K562 (cell line): ENCODE results near the gene CD44. TPM values are rescaled to one million over a fixed set of nuclear protein-coding genes. Genes with fewer than 3 reads are reported as not detected.

Source experiments
- HIVEP1 ChIP-seq: fragments of 250-450 bp; sonication (Bioruptor Pico); IDR thresholded peaks from 2 replicates; pipeline ENCODE4 v1.4.0; 2020; ENCODE audit warnings: mild to moderate bottlenecking
- polyA plus RNA-seq, 8 experiments: library from polyadenylated mRNA; depleted of rRNA in 4 of 8; stranded (reverse) in 5 of 8; unstranded in 3 of 8; fragments of >200 nt; fragmentation: Nextera tagmentation in 2 of 8; fragmentation: Illumina TruSeq in 1 of 8; extraction: Ambion mirVana in 2 of 8; extraction: Trizol in 1 of 8; gene quantifications; 2 replicates each; pipeline versions ENCODE4 v1.2.1 to v1.2.3, GENCODE V29; 2011 to 2014; ENCODE audit warnings: inconsistent platforms in 1 of 8, missing spikeins in 1 of 8
- total RNA-seq, 7 experiments: library from RNA; depleted of rRNA in 6 of 7; stranded (reverse); fragments of >200 nt in 6 of 7; fragmentation: Illumina TruSeq in 2 of 7; extraction: Trizol in 2 of 7; gene quantifications; 2 replicates each; pipeline versions ENCODE4 v1.2.1 to v1.2.3, GENCODE V29; 2011 to 2021; ENCODE audit warnings: low replicate concordance in 1 of 7
- TF ChIP-seq, protein P1 (sequence below): fragments of 200-600 bp; sonication (generic); IDR thresholded peaks from one replicate; pipeline ENCODE4 v1.6.1; 2012; ENCODE audit warnings: mild to moderate bottlenecking, low read depth, low read length, inconsistent platforms

The CD44 gene
- total and polyA plus RNA-seq, 9 of the 15 experiments (the other 6 are each of a cell fraction or from before 2014, with no cell fraction given): 1.2 to 13.9 (median 3.0) TPM

DNA sequence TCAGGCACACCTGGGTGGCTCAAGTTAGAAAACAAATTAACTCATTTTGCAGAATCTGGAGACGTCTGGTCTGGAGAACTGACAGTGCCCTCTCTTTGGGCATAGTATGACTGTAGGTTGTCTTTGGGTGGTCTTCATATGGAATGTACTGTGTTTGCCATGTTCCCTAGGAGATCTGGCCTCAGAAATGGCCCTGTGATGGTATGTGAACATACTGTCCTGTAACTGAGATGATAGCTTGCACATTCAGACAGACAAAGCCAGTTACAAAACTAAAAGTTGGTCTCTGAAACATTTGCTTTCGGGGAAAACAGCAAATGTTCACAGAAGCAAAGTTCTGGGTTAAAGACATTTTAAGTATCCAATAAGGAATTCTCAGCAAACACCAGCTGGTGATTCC, 29.7 kb downstream of the CD44 start (continued):
- TF ChIP-seq, protein P1, sequence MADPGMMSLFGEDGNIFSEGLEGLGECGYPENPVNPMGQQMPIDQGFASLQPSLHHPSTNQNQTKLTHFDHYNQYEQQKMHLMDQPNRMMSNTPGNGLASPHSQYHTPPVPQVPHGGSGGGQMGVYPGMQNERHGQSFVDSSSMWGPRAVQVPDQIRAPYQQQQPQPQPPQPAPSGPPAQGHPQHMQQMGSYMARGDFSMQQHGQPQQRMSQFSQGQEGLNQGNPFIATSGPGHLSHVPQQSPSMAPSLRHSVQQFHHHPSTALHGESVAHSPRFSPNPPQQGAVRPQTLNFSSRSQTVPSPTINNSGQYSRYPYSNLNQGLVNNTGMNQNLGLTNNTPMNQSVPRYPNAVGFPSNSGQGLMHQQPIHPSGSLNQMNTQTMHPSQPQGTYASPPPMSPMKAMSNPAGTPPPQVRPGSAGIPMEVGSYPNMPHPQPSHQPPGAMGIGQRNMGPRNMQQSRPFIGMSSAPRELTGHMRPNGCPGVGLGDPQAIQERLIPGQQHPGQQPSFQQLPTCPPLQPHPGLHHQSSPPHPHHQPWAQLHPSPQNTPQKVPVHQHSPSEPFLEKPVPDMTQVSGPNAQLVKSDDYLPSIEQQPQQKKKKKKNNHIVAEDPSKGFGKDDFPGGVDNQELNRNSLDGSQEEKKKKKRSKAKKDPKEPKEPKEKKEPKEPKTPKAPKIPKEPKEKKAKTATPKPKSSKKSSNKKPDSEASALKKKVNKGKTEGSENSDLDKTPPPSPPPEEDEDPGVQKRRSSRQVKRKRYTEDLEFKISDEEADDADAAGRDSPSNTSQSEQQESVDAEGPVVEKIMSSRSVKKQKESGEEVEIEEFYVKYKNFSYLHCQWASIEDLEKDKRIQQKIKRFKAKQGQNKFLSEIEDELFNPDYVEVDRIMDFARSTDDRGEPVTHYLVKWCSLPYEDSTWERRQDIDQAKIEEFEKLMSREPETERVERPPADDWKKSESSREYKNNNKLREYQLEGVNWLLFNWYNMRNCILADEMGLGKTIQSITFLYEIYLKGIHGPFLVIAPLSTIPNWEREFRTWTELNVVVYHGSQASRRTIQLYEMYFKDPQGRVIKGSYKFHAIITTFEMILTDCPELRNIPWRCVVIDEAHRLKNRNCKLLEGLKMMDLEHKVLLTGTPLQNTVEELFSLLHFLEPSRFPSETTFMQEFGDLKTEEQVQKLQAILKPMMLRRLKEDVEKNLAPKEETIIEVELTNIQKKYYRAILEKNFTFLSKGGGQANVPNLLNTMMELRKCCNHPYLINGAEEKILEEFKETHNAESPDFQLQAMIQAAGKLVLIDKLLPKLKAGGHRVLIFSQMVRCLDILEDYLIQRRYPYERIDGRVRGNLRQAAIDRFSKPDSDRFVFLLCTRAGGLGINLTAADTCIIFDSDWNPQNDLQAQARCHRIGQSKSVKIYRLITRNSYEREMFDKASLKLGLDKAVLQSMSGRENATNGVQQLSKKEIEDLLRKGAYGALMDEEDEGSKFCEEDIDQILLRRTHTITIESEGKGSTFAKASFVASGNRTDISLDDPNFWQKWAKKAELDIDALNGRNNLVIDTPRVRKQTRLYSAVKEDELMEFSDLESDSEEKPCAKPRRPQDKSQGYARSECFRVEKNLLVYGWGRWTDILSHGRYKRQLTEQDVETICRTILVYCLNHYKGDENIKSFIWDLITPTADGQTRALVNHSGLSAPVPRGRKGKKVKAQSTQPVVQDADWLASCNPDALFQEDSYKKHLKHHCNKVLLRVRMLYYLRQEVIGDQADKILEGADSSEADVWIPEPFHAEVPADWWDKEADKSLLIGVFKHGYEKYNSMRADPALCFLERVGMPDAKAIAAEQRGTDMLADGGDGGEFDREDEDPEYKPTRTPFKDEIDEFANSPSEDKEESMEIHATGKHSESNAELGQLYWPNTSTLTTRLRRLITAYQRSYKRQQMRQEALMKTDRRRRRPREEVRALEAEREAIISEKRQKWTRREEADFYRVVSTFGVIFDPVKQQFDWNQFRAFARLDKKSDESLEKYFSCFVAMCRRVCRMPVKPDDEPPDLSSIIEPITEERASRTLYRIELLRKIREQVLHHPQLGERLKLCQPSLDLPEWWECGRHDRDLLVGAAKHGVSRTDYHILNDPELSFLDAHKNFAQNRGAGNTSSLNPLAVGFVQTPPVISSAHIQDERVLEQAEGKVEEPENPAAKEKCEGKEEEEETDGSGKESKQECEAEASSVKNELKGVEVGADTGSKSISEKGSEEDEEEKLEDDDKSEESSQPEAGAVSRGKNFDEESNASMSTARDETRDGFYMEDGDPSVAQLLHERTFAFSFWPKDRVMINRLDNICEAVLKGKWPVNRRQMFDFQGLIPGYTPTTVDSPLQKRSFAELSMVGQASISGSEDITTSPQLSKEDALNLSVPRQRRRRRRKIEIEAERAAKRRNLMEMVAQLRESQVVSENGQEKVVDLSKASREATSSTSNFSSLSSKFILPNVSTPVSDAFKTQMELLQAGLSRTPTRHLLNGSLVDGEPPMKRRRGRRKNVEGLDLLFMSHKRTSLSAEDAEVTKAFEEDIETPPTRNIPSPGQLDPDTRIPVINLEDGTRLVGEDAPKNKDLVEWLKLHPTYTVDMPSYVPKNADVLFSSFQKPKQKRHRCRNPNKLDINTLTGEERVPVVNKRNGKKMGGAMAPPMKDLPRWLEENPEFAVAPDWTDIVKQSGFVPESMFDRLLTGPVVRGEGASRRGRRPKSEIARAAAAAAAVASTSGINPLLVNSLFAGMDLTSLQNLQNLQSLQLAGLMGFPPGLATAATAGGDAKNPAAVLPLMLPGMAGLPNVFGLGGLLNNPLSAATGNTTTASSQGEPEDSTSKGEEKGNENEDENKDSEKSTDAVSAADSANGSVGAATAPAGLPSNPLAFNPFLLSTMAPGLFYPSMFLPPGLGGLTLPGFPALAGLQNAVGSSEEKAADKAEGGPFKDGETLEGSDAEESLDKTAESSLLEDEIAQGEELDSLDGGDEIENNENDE: no peak
- no peak for TF ChIP-seq HIVEP1 (CRISPR knock-in tag)
